ENCODE results near the gene MGAT5B. TPM values are rescaled to one million over a fixed set of nuclear protein-coding genes. Genes with fewer than 3 reads are reported as not detected.

The MGAT5B gene
- total and polyA plus RNA-seq, 7 donors: 0.16 to 0.83 (median 0.51) TPM; not detected in 2

DNA sequence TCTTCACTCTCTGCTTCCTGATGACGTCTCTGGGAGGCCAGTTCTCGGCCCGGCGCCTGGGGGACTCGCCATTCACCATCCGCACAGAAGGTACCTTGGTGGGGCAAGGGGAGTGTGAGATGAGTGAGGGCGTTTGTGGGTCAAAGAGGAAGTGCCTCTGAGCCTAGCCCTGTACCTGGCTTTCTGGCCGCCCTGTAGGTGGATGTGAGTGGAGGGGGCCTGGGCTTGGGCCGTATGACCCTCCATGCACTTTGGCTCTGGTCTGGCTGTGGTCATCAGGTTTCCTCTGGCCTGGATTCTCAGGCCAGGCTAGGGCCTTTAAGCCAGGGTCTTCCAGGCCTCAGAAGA lies 4.6 kb downstream of the MGAT5B start:
- H3K27ac ChIP-seq: no peak overlapping the region
- intact Hi-C loops (cut with DNase I): no loop called here
- H3K4me1 ChIP-seq: peaks cover 0 to 24% (median 19%) of the 10 kb centered on the region in 4 donors
- TF ChIP-seq EP300 (IDR thresholded peaks at IDR 0.05): no peak
- TF ChIP-seq, protein P1, sequence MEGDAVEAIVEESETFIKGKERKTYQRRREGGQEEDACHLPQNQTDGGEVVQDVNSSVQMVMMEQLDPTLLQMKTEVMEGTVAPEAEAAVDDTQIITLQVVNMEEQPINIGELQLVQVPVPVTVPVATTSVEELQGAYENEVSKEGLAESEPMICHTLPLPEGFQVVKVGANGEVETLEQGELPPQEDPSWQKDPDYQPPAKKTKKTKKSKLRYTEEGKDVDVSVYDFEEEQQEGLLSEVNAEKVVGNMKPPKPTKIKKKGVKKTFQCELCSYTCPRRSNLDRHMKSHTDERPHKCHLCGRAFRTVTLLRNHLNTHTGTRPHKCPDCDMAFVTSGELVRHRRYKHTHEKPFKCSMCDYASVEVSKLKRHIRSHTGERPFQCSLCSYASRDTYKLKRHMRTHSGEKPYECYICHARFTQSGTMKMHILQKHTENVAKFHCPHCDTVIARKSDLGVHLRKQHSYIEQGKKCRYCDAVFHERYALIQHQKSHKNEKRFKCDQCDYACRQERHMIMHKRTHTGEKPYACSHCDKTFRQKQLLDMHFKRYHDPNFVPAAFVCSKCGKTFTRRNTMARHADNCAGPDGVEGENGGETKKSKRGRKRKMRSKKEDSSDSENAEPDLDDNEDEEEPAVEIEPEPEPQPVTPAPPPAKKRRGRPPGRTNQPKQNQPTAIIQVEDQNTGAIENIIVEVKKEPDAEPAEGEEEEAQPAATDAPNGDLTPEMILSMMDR (IDR thresholded peaks at IDR 0.05): no peak
- TF ChIP-seq POLR2AphosphoS5 (IDR thresholded peaks at IDR 0.05): no peak
- TF ChIP-seq POLR2A (IDR thresholded peaks at IDR 0.05): no peak
- DNase-seq: no peak
- WGBS, 2 donors: 72 to 75% methylated on average over 9 of the region's 9 CpGs
- H3K27me3 ChIP-seq: peaks cover 25 to 56% (median 44%) of the 10 kb centered on the region in 3 donors
- H3K36me3 ChIP-seq: no peaks in the 10 kb centered on the region
- no peaks in the 10 kb centered on the region for H3K9me3 ChIP-seq
- no peak overlapping the region for H3K4me3 ChIP-seq

- 74 to 85% methylated on average over 4 of the region's 4 CpGs for WGBS, 2 donors
- Histone ChIP-seq H3K9me3 (no peaks in the 10 kb centered on the region), H3K27ac (no peak overlapping the region), H3K4me1 (peaks cover 0 to 14% (median 13%) of the 10 kb centered on the region in 4 donors), H3K4me3 (no peak overlapping the region), H3K36me3 (no peaks in the 10 kb centered on the region), H3K27me3 (peaks cover 22 to 58% (median 38%) of the 10 kb centered on the region in 3 donors)
- DNase-seq: no peak
- intact Hi-C loops (cut with DNase I): no loop called here
- TF ChIP-seq EP300 (IDR thresholded peaks at IDR 0.05) (no peak), POLR2A (IDR thresholded peaks at IDR 0.05) (no peak), POLR2AphosphoS5 (IDR thresholded peaks at IDR 0.05) (no peak)
- TF ChIP-seq, protein P1 (IDR thresholded peaks at IDR 0.05): no peak
These were observed 5.7 kb downstream of the MGAT5B start for GRCh38 chr17:76873856-76874255.

- intact Hi-C loops (cut with DNase I): no loop called here
- no peaks in the 10 kb centered on the region for H3K9me3 ChIP-seq
- H3K27ac ChIP-seq: no peak overlapping the region
- TF ChIP-seq POLR2AphosphoS5 (IDR thresholded peaks at IDR 0.05) (no peak), POLR2A (IDR thresholded peaks at IDR 0.05) (no peak)
- TF ChIP-seq, protein P1 (IDR thresholded peaks at IDR 0.05): no peak
- no peaks in the 10 kb centered on the region for H3K36me3 ChIP-seq
- DNase-seq: no peak
- peaks cover 0 to 31% (median 4%) of the 10 kb centered on the region in 3 donors for H3K27me3 ChIP-seq
- no peaks in the 10 kb centered on the region for H3K4me1 ChIP-seq
- H3K4me3 ChIP-seq: no peak overlapping the region
- WGBS, 2 donors: 76 to 85% methylated on average over 9 of the region's 9 CpGs
These were observed 9.2 kb downstream of the MGAT5B start for GRCh38 chr17:76877437-76877836.

GRCh38 chr17:76878568-76878967 lies 10.4 kb downstream of the MGAT5B start:
- WGBS, 2 donors: 73 to 86% methylated on average over 6 of the region's 6 CpGs
- no peak for TF ChIP-seq EP300 (IDR thresholded peaks at IDR 0.05)
- TF ChIP-seq POLR2AphosphoS5 (IDR thresholded peaks at IDR 0.05): no peak
- TF ChIP-seq POLR2A (IDR thresholded peaks at IDR 0.05): no peak
- TF ChIP-seq, protein P1 (IDR thresholded peaks at IDR 0.05): no peak
- no peak overlapping the region for H3K27ac ChIP-seq

GRCh38 chr17:76879254-76879653 lies 11.1 kb downstream of the MGAT5B start:
- peaks cover 0 to 16% (median 0%) of the 10 kb centered on the region in 3 donors for H3K27me3 ChIP-seq
- no peak for DNase-seq
- intact Hi-C loops (cut with DNase I): no loop called here
- TF ChIP-seq EP300 (IDR thresholded peaks at IDR 0.05) (no peak), POLR2A (IDR thresholded peaks at IDR 0.05) (no peak), POLR2AphosphoS5 (IDR thresholded peaks at IDR 0.05) (no peak)
- TF ChIP-seq, protein P1 (IDR thresholded peaks at IDR 0.05): no peak
- H3K4me3 ChIP-seq: no peak overlapping the region
- 86 to 90% methylated on average over 14 of the region's 14 CpGs for WGBS, 2 donors
- no peaks in the 10 kb centered on the region for H3K9me3 ChIP-seq
- H3K27ac ChIP-seq: no peak overlapping the region
- no peaks in the 10 kb centered on the region for H3K36me3 ChIP-seq
- no peaks in the 10 kb centered on the region for H3K4me1 ChIP-seq

More at GRCh38 chr17:76878568-76878967, 10.4 kb downstream of the MGAT5B start:
- Histone ChIP-seq H3K4me3 (no peak overlapping the region), H3K36me3 (no peaks in the 10 kb centered on the region), H3K4me1 (no peaks in the 10 kb centered on the region), H3K27me3 (peaks cover 0 to 21% (median 0%) of the 10 kb centered on the region in 3 donors), H3K9me3 (no peaks in the 10 kb centered on the region)
- intact Hi-C loops (cut with DNase I): no loop called here
- DNase-seq: no peak

Data from sigmoid colon (tissue), 7 donors.